Endothelial cell of umbilical vein (primary cell): ENCODE data around the gene EGR1. TPM values are rescaled to one million over a fixed set of nuclear protein-coding genes. Genes with fewer than 3 reads are reported as not detected.

Source experiments
- BruUV-seq: library from RNA; stranded (reverse); fragments of 400-500 nt; replicated peaks from 2 replicates; lab custom pipeline; 2021; lab: Mats Ljungman, UMichigan
- CTCF ChIA-PET: fragments of 300-600, 350-600 bp; sonication (Branson Sonifier 250); formaldehyde crosslinking; loops from one replicate; lab custom pipeline; 2021; ENCODE audit warnings: antibody characterized with exemption, inconsistent platforms; lab: Charles Lee
- POLR2A ChIA-PET: fragments of 300-600, 350-600 bp; sonication (Branson Sonifier 250); formaldehyde crosslinking; loops from one replicate; lab custom pipeline; 2021; ENCODE audit warnings: antibody characterized with exemption, inconsistent platforms; lab: Charles Lee
- DNase-seq: peaks from one replicate; pipeline ENCODE4 v3.0.0-alpha.2; 2011; ENCODE audit warnings: low read depth, low spot score
- FAIRE-seq: peaks from 2 replicates; lab custom pipeline; 2011; peaks lifted over from hg19 to GRCh38; lab: Jason Lieb, UNC
- H2AFZ ChIP-seq: 2 replicates; pipeline ENCODE4 v1.6.0; 2012; ENCODE audit warnings: low read depth, low read length, control low read depth, inconsistent platforms
- H3K27ac ChIP-seq: 2 replicates; pipeline ENCODE4 v1.5.1; 2011; ENCODE audit warnings: low read depth, mild to moderate bottlenecking, control low read depth, low read length, moderate library complexity; ENCODE audit not compliant: insufficient read depth
- H3K27me3 ChIP-seq, 2 experiments: 2 replicates each; pipeline versions ENCODE4 v1.6.0 to v1.6.1; 2011; ENCODE audit warnings: low read length in 2 of 2, mixed read lengths in 1 of 2; ENCODE audit not compliant: control insufficient read depth in 2 of 2, insufficient read depth in 2 of 2
- H3K36me3 ChIP-seq, 2 experiments: 2 replicates in 1 of 2; 3 replicates in 1 of 2; pipeline ENCODE4 v1.5.1; 2011; ENCODE audit warnings: low read length in 2 of 2, mild to moderate bottlenecking in 1 of 2, moderate library complexity in 1 of 2; ENCODE audit not compliant: control insufficient read depth in 2 of 2, insufficient read depth in 2 of 2; ENCODE audit errors: extremely low read depth in 1 of 2
- H3K4me1 ChIP-seq: 3 replicates; pipeline ENCODE4 v1.5.1; 2011; ENCODE audit warnings: mild to moderate bottlenecking, low read length; ENCODE audit not compliant: control insufficient read depth, insufficient read depth; ENCODE audit errors: extremely low read depth
- H3K4me2 ChIP-seq: 2 replicates; pipeline ENCODE4 v1.6.1; 2011; ENCODE audit warnings: low read length, control low read depth, mixed read lengths; ENCODE audit not compliant: insufficient read depth
- H3K4me3 ChIP-seq, 3 experiments: fragments of 200-600 bp in 1 of 3; sonication (generic), shearing (Covaris generic) in 1 of 3; replicated peaks in 1 of 3; 2 replicates each; pipeline ENCODE4 v1.5.1; 2011 to 2016; ENCODE audit warnings: control low read depth in 3 of 3, low read length in 3 of 3, mild to moderate bottlenecking in 2 of 3, inconsistent platforms in 1 of 3, low read depth in 1 of 3, moderate library complexity in 1 of 3; ENCODE audit not compliant: insufficient read depth in 1 of 3
- H3K79me2 ChIP-seq: 2 replicates; pipeline ENCODE4 v1.6.0; 2012; ENCODE audit warnings: low read length, inconsistent platforms; ENCODE audit not compliant: control insufficient read depth, insufficient read depth
- H3K9ac ChIP-seq: replicated peaks from 2 replicates; pipeline ENCODE3; 2011; ENCODE audit warnings: low read length, control low read depth; ENCODE audit not compliant: insufficient read depth; ENCODE audit errors: extremely low read depth
- H3K9me1 ChIP-seq: replicated peaks from 3 replicates; pipeline ENCODE4 v1.6.0; 2011; ENCODE audit warnings: mild to moderate bottlenecking, low read length; ENCODE audit not compliant: control insufficient read depth, insufficient read depth; ENCODE audit errors: extremely low read depth
- H3K9me3 ChIP-seq: replicated peaks from 2 replicates; pipeline ENCODE4 v1.5.1; 2012; ENCODE audit warnings: low read length, inconsistent platforms; ENCODE audit not compliant: control insufficient read depth, insufficient read depth
- H4K20me1 ChIP-seq: replicated peaks from 2 replicates; pipeline ENCODE3; 2011; ENCODE audit warnings: mild to moderate bottlenecking, low read length; ENCODE audit not compliant: control insufficient read depth, insufficient read depth; ENCODE audit errors: extremely low read depth
- EZH2 ChIP-seq: IDR thresholded peaks from 2 replicates; pipeline ENCODE4 v1.6.1; 2012; ENCODE audit warnings: borderline replicate concordance, low read depth, mild to moderate bottlenecking, moderate library complexity, low read length, inconsistent platforms; ENCODE audit not compliant: severe bottlenecking
- FOS ChIP-seq: IDR thresholded peaks from 2 replicates; pipeline ENCODE4 v1.6.1; 2011; ENCODE audit warnings: mild to moderate bottlenecking, low read length, moderate library complexity, borderline replicate concordance; ENCODE audit not compliant: insufficient read depth
- GATA2 ChIP-seq: IDR thresholded peaks from 2 replicates; pipeline ENCODE4 v1.7.0; 2011; ENCODE audit warnings: low read depth, mild to moderate bottlenecking, moderate library complexity, mixed read lengths, low read length; ENCODE audit not compliant: insufficient read length, insufficient read depth
- JUN ChIP-seq: IDR thresholded peaks from 2 replicates; pipeline ENCODE4 v1.6.1; 2011; ENCODE audit warnings: borderline replicate concordance, low read depth; ENCODE audit not compliant: insufficient read length, insufficient read depth
- MAX ChIP-seq: IDR thresholded peaks from 2 replicates; pipeline ENCODE4 v1.6.1; 2011; ENCODE audit not compliant: insufficient read depth, insufficient read length
- MYC ChIP-seq: IDR thresholded peaks from one replicate; pipeline ENCODE4 v1.6.1; 2011; ENCODE audit warnings: mild to moderate bottlenecking, low read depth, low read length
- POLR2A ChIP-seq: IDR thresholded peaks from 2 replicates; pipeline ENCODE4 v1.6.1; 2012; ENCODE audit warnings: low read depth, mild to moderate bottlenecking, control low read depth, low read length
- POLR2AphosphoS5 ChIP-seq: IDR thresholded peaks from 2 replicates; pipeline ENCODE4 v1.6.1; 2012; ENCODE audit warnings: low read depth, mild to moderate bottlenecking, control low read depth, low read length, moderate library complexity; ENCODE audit not compliant: insufficient read depth
- dilution Hi-C: fragments of 300-500 bp; cut with MboI; formaldehyde crosslinking; loops from one replicate; pipeline ENCODE4 v1.15.0; 2019; ENCODE audit warnings: low sequenced_read_pairs; ENCODE audit not compliant: extremely low pct_ligation_motif_present
- intact Hi-C: fragments of 100-400 bp; cut with micrococcal nuclease; formaldehyde crosslinking; loops from one replicate; pipeline ENCODE4 v1.10.0; 2022
- polyA plus RNA-seq, 4 experiments: library from polyadenylated mRNA; depleted of rRNA in 3 of 4; stranded (reverse) in 3 of 4; unstranded in 1 of 4; fragments of >200 nt; gene quantifications; 2 replicates each; pipeline versions ENCODE4 v1.2.1 to v1.2.3, GENCODE V29; 2011 to 2012; ENCODE audit warnings: missing spikeins in 1 of 4
- total RNA-seq: library from RNA; stranded (reverse); gene quantifications from 2 replicates; pipeline ENCODE4 v1.2.3, GENCODE V29; 2021
- TF ChIP-seq, protein P1 (sequence below), 2 donors: IDR thresholded peaks; 1 replicate in 1 of 2; 2 replicates in 1 of 2; pipeline ENCODE4 v1.5.1; 2011; ENCODE audit warnings: low read length in 2 of 2, mild to moderate bottlenecking in 2 of 2, moderate library complexity in 2 of 2, control low read depth in 1 of 2, inconsistent platforms in 1 of 2, low read depth in 1 of 2; ENCODE audit not compliant: insufficient read depth in 1 of 2; ENCODE audit errors: extremely low read depth in 1 of 2

Gene EGR1
- total and polyA plus RNA-seq, 2 donors (not counting 3 experiments of a cell fraction or from before 2014, with no cell fraction given), result 5.5 to 6.5 TPM

GRCh38 chr5:138466125-138466899, 1.0 kb downstream of the EGR1 start:
- Histone ChIP-seq H3K4me3 (peak overlapping the region; percentile 62 to 84 (median 69)), H3K9me1 (no peaks in the 10 kb centered on the region), H4K20me1 (no peaks in the 10 kb centered on the region), H3K9me3 (no peaks in the 10 kb centered on the region), H3K4me1 (peaks cover 16% of the 10 kb centered on the region), H3K27ac (no peak overlapping the region), H3K79me2 (peaks cover 5% of the 10 kb centered on the region), H3K9ac (peak overlapping the region; percentile 0), H3K27me3 (no peaks in the 10 kb centered on the region), H3K36me3 (peaks cover 0 to 3% of the 10 kb centered on the region in 2 experiments), H3K4me2 (peak overlapping the region; percentile 77), H2AFZ (peak overlapping the region; percentile 28)
- dilution Hi-C loops (no loop called here), intact Hi-C loops (no loop called here)
- peak; percentile 18 for FAIRE-seq
- no TSS peak for BruUV-seq
- ChIA-PET POLR2A (interaction anchor here (0.7 to 1.3 kb wide), 2 partner anchors 38 to 77 kb away, joined by 3 to 5 read pairs; partner anchors contain the start of gene ETF1), CTCF (interaction anchor here (1.3 to 5.0 kb wide), 5 partner anchors 9 to 37 kb away, joined by 4 to 70 read pairs (median 18); no protein-coding TSS in a partner anchor)
- DNase-seq, result peak; percentile 1
- TF ChIP-seq POLR2AphosphoS5 (no peak), EZH2 (no peak), MYC (no peak), GATA2 (no peak), JUN (no peak), FOS (no peak), MAX (no peak), POLR2A (no peak)
- TF ChIP-seq, protein P1, sequence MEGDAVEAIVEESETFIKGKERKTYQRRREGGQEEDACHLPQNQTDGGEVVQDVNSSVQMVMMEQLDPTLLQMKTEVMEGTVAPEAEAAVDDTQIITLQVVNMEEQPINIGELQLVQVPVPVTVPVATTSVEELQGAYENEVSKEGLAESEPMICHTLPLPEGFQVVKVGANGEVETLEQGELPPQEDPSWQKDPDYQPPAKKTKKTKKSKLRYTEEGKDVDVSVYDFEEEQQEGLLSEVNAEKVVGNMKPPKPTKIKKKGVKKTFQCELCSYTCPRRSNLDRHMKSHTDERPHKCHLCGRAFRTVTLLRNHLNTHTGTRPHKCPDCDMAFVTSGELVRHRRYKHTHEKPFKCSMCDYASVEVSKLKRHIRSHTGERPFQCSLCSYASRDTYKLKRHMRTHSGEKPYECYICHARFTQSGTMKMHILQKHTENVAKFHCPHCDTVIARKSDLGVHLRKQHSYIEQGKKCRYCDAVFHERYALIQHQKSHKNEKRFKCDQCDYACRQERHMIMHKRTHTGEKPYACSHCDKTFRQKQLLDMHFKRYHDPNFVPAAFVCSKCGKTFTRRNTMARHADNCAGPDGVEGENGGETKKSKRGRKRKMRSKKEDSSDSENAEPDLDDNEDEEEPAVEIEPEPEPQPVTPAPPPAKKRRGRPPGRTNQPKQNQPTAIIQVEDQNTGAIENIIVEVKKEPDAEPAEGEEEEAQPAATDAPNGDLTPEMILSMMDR (IDR thresholded peaks at IDR 0.05; ENCODE audit: extremely low read depth in 1 of 2, insufficient read depth in 1 of 2, low read depth in 1 of 2, low read length in 2 of 2), result no peak
